Subcutaneous adipose tissue (tissue), 4 donors: ENCODE results near the gene STAT4. TPM values are rescaled to one million over a fixed set of nuclear protein-coding genes. Genes with fewer than 3 reads are reported as not detected.

Source experiments
- CTCF ChIP-seq: fragments of 450-650 bp; IDR thresholded peaks from one replicate; pipeline ENCODE4 v1.5.1; 2016; ENCODE audit warnings: low read depth, mild to moderate bottlenecking, control low read depth, antibody characterized with exemption, moderate library complexity
- total RNA-seq, 4 donors: library from RNA; depleted of rRNA; stranded (reverse); fragments of >200 nt; gene quantifications; one replicate each; pipeline ENCODE4 v1.1.0, GENCODE V29; 2016

Gene STAT4
- total RNA-seq, 4 donors from 2014 or later = 4.4 to 14.7 (median 6.7) TPM

GRCh38 chr2:191065785-191066184, 85.0 kb downstream of the STAT4 start:
- TF ChIP-seq CTCF = no peak

- TF ChIP-seq CTCF = no peak
These were observed 86.2 kb downstream of the STAT4 start for GRCh38 chr2:191064590-191064989.

DNA sequence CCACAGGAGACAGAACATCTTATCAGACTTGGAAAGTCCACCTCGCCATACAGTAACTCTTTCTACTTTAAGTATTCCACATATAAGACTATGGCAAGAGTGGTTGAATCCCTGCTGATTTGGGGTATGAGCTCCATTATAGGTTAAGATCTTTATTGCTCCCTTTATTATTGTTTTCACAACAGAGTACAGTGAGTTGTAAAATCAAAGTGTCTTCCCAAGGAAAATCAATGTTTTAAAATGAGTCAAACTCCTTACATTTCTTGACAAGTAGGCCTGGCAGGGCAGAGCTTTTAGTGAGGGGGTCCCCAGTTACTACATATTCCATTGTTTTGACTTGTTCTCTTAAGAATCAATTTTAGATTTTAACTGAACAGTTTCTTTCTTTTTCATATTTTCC, 87.2 kb downstream of the STAT4 start:
- TF ChIP-seq CTCF = no peak

DNA sequence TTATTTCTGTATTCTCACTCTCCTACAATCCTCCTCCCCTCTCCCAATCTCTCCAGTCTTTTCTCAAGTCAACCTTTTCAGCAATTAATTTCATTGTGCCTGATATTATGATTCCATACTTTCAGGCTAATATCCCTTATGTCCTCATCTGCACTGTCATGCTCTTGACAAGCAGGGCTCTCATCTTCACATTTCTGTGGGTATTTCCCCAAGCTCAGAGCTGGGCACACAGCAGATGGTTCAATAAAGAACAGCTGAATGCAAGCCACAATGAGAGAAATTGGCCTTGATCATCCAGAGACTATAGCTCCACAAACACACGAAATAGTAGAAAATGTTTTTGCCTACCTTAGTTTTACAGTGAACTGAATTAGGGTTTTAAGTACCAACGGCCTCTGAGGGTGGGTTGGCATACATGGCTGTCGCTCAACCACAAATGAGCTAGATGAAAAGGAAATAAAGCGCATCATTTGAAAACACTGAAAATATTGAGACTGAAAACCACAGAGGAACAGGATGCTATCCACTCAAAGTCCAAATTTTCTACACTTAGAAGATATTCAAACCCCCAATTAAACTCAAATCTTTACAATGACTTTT, 89.3 kb downstream of the STAT4 start:
- TF ChIP-seq CTCF = no peak

- no peak for TF ChIP-seq CTCF
These were observed 91.5 kb downstream of the STAT4 start for GRCh38 chr2:191059308-191059707.

GRCh38 chr2:191056228-191056627, 94.6 kb downstream of the STAT4 start:
- no peak for TF ChIP-seq CTCF

GRCh38 chr2:191053256-191053655, 97.5 kb downstream of the STAT4 start:
- no peak for TF ChIP-seq CTCF
